Measurements from ENCODE around the gene CSPG5. TPM values are rescaled to one million over a fixed set of nuclear protein-coding genes. Genes with fewer than 3 reads are reported as not detected.
A peak's percentile ranks its signal among the peaks of the same experiment; 100 is the strongest.

Gene CSPG5
- total RNA-seq, 1 donor from 2014 or later, result 1.7 TPM

DNA sequence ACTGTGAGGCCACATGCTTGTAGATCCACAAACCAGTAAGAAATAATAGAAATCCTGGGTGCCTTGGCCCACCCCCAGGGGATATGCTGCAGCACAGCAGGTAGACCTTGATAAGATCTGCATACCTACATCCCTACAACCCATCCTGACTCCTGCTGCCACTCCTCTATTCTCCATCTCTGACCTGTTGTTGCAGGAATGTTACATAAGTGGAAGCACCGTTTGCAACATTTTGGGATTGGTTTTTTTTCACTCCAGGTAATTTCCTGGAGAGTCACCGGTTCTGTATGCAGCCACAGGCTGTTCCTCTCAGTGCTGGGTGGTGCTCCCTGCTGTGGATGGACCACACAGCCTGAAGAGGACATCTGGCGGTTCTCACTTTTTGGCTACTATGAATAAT is 16.1 kb upstream of the CSPG5 start:
- no peaks in the 10 kb centered on the region for H3K4me1 Mint-ChIP-seq
- H3K4me2 ChIP-seq, result no peak overlapping the region
- peaks cover 4% of the 10 kb centered on the region for H3F3A ChIP-seq (ENCODE audit: low read depth)
- no peaks in the 10 kb centered on the region for H3K27me3 ChIP-seq
- no peak for DNase-seq (ENCODE audit: low spot score)
- H3K9ac ChIP-seq, result no peak overlapping the region
- no peaks in the 10 kb centered on the region for H3K4me1 ChIP-seq
- H3K36me3 ChIP-seq, result peaks cover 15% of the 10 kb centered on the region
- peaks cover 11% of the 10 kb centered on the region for H4K20me1 ChIP-seq (ENCODE audit: low read depth)
- peaks cover 55% of the 10 kb centered on the region for H3K36me3 Mint-ChIP-seq
- peaks cover 15% of the 10 kb centered on the region for H3K79me2 ChIP-seq (ENCODE audit: low read depth)
- H3K9me3 ChIP-seq (ENCODE audit: low read depth), result no peaks in the 10 kb centered on the region
- peaks cover 9% of the 10 kb centered on the region for H3K27me3 Mint-ChIP-seq (ENCODE audit: insufficient read depth, low read depth)
- no peak overlapping the region for H3K27ac Mint-ChIP-seq
- H3K4me3 Mint-ChIP-seq, result no peak overlapping the region
- no peaks in the 10 kb centered on the region for H3K9me3 Mint-ChIP-seq
- no peak for TF ChIP-seq EZH2 (IDR thresholded peaks at IDR 0.05)
- TF ChIP-seq, protein P1, sequence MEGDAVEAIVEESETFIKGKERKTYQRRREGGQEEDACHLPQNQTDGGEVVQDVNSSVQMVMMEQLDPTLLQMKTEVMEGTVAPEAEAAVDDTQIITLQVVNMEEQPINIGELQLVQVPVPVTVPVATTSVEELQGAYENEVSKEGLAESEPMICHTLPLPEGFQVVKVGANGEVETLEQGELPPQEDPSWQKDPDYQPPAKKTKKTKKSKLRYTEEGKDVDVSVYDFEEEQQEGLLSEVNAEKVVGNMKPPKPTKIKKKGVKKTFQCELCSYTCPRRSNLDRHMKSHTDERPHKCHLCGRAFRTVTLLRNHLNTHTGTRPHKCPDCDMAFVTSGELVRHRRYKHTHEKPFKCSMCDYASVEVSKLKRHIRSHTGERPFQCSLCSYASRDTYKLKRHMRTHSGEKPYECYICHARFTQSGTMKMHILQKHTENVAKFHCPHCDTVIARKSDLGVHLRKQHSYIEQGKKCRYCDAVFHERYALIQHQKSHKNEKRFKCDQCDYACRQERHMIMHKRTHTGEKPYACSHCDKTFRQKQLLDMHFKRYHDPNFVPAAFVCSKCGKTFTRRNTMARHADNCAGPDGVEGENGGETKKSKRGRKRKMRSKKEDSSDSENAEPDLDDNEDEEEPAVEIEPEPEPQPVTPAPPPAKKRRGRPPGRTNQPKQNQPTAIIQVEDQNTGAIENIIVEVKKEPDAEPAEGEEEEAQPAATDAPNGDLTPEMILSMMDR (IDR thresholded peaks at IDR 0.05), result no peak
- TF ChIP-seq EZH2phosphoT487 (IDR thresholded peaks at IDR 0.05), result no peak
- no peak overlapping the region for H3K4me3 ChIP-seq
- no peak overlapping the region for H3K27ac ChIP-seq
- no peak overlapping the region for H2AFZ ChIP-seq (replicated peaks)

DNA sequence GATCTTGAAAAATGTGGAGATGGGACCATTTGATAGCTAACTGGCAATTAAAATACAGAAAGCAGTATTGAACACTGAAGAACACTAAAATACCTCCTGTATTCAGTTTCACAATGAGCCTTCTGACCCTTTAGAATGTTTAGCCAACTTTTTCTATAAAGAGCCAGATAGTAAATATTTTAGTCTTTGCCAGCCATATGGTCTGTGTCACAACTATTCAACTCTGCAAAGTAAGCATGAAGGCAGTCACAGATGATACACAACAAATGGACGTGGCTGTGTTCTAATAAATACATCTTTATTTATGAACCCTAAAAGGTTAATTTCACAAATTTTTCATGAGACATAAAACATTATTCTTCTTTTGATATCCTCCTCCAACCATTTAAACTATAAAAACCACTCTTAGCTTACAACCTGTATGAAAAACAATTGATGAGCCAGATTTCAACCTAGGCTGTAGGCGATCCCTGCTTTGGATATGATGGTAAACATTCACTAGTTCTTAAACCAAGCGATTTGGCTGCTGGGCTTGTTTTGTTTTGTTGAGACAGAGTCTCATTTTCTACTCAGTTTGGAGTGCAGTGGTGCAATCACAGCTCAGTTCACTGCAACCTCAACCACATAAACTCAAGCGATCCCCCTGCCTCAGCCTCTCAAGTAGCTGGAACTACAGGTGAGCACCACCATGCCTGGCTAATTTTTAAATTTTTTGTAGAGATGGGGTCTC is 13.6 kb upstream of the CSPG5 start:
- no peak overlapping the region for H3K9ac ChIP-seq
- Mint-ChIP-seq H3K36me3 (peaks cover 55% of the 10 kb centered on the region), H3K27ac (no peak overlapping the region), H3K27me3 (ENCODE audit: insufficient read depth, low read depth) (peaks cover 7% of the 10 kb centered on the region), H3K4me1 (no peaks in the 10 kb centered on the region), H3K9me3 (no peaks in the 10 kb centered on the region), H3K4me3 (no peak overlapping the region)
- peaks cover 17% of the 10 kb centered on the region for H4K20me1 ChIP-seq (ENCODE audit: low read depth)
- peaks cover 22% of the 10 kb centered on the region for H3K36me3 ChIP-seq
- TF ChIP-seq EZH2phosphoT487 (IDR thresholded peaks at IDR 0.05), result no peak
- H3K27ac ChIP-seq, result no peak overlapping the region
- H3K9me3 ChIP-seq (ENCODE audit: low read depth), result no peaks in the 10 kb centered on the region
- no peak overlapping the region for H3K4me3 ChIP-seq
- no peak overlapping the region for H3K4me2 ChIP-seq
- peaks cover 15% of the 10 kb centered on the region for H3K79me2 ChIP-seq (ENCODE audit: low read depth)
- no peak overlapping the region for H2AFZ ChIP-seq (replicated peaks)
- H3F3A ChIP-seq (ENCODE audit: low read depth), result peaks cover 6% of the 10 kb centered on the region
- H3K27me3 ChIP-seq, result no peaks in the 10 kb centered on the region
- no peaks in the 10 kb centered on the region for H3K4me1 ChIP-seq
- no peak for DNase-seq (ENCODE audit: low spot score)

DNA sequence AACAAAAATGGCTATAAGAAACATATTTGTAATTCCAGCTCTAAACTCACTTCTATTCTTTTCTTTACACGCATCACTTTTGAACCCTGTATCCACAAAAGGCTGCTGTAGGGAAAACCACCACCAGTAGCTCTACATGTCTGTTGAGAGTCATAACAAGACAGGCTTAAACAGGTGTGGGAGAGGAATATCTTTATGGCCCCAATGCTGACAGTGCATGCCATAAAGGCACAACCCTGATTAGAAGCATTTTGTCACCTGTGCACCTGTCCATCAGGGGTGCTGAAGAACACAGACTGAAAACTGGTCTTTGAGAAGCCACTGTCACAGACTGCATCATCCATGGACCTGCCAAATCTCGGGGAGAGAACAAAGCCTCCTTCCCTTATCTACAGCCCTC is 11.6 kb upstream of the CSPG5 start:
- no peak overlapping the region for H2AFZ ChIP-seq (replicated peaks)
- no peaks in the 10 kb centered on the region for H3K9me3 ChIP-seq (ENCODE audit: low read depth)
- no peak overlapping the region for H3K27ac ChIP-seq
- H3K4me1 ChIP-seq, result no peaks in the 10 kb centered on the region
- TF ChIP-seq, protein P1 (IDR thresholded peaks at IDR 0.05), result no peak
- TF ChIP-seq EZH2 (IDR thresholded peaks at IDR 0.05), result no peak
- no peak for TF ChIP-seq EZH2phosphoT487 (IDR thresholded peaks at IDR 0.05)
- H3K4me3 ChIP-seq, result no peak overlapping the region
- no peak overlapping the region for H3K27ac Mint-ChIP-seq
- H3K4me3 Mint-ChIP-seq, result no peak overlapping the region
- H4K20me1 ChIP-seq (ENCODE audit: low read depth), result peaks cover 17% of the 10 kb centered on the region
- peaks cover 6% of the 10 kb centered on the region for H3K27me3 Mint-ChIP-seq (ENCODE audit: insufficient read depth, low read depth)
- no peaks in the 10 kb centered on the region for H3K9me3 Mint-ChIP-seq
- no peaks in the 10 kb centered on the region for H3K27me3 ChIP-seq
- peaks cover 64% of the 10 kb centered on the region for H3K36me3 Mint-ChIP-seq
- H3K36me3 ChIP-seq, result peaks cover 25% of the 10 kb centered on the region
- peaks cover 23% of the 10 kb centered on the region for H3F3A ChIP-seq (ENCODE audit: low read depth)
- H3K4me2 ChIP-seq, result no peak overlapping the region
- DNase-seq (ENCODE audit: low spot score), result no peak
- H3K4me1 Mint-ChIP-seq, result no peaks in the 10 kb centered on the region
- H3K79me2 ChIP-seq (ENCODE audit: low read depth), result peaks cover 9% of the 10 kb centered on the region
- H3K9ac ChIP-seq, result no peak overlapping the region

DNA sequence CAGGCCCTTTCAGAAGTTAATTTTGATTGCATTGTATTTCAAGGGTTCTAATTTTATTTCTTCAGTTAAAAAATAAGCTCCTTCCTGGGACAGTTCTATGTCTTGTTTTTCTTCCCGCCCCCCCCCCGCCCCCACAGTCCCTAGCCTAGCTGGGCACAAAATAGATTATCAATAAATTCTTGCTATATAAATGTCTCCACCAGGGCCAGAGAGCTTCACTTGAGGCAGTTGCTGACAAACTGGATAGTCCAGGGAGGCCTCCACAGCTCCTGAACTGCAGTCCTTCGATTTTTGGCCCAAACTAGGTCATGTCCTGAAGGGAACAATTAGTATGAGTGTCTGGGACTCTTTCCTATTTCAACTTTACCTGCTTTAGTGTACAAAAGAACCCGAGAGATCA is 9.9 kb upstream of the CSPG5 start:
- H3K27me3 ChIP-seq, result no peaks in the 10 kb centered on the region
- Mint-ChIP-seq H3K4me1 (no peaks in the 10 kb centered on the region), H3K4me3 (no peak overlapping the region), H3K36me3 (peaks cover 62% of the 10 kb centered on the region), H3K27ac (no peak overlapping the region), H3K9me3 (no peaks in the 10 kb centered on the region), H3K27me3 (ENCODE audit: insufficient read depth, low read depth) (peaks cover 4% of the 10 kb centered on the region)
- no peak overlapping the region for H3K4me2 ChIP-seq
- peaks cover 17% of the 10 kb centered on the region for H4K20me1 ChIP-seq (ENCODE audit: low read depth)
- H3K36me3 ChIP-seq, result peaks cover 25% of the 10 kb centered on the region
- TF ChIP-seq, protein P1 (IDR thresholded peaks at IDR 0.05), result no peak
- TF ChIP-seq EZH2phosphoT487 (IDR thresholded peaks at IDR 0.05) (no peak), EZH2 (IDR thresholded peaks at IDR 0.05) (no peak)
- H3K27ac ChIP-seq, result peak overlapping the region; percentile 37
- H3K4me1 ChIP-seq, result no peaks in the 10 kb centered on the region
- no peaks in the 10 kb centered on the region for H3K9me3 ChIP-seq (ENCODE audit: low read depth)
- H2AFZ ChIP-seq (replicated peaks), result no peak overlapping the region
- no peak overlapping the region for H3K4me3 ChIP-seq
- peaks cover 9% of the 10 kb centered on the region for H3K79me2 ChIP-seq (ENCODE audit: low read depth)
- DNase-seq (ENCODE audit: low spot score), result no peak
- no peak overlapping the region for H3K9ac ChIP-seq
- H3F3A ChIP-seq (ENCODE audit: low read depth), result peaks cover 39% of the 10 kb centered on the region
